DMS 273 (cell line): ENCODE data around the gene IGFBP7.

Experiments used
- DNase-seq: peaks from one replicate; lab custom pipeline; 2025; ENCODE audit not compliant: unreplicated experiment; lab: John Stamatoyannopoulos, UW

The IGFBP7 gene

DNA sequence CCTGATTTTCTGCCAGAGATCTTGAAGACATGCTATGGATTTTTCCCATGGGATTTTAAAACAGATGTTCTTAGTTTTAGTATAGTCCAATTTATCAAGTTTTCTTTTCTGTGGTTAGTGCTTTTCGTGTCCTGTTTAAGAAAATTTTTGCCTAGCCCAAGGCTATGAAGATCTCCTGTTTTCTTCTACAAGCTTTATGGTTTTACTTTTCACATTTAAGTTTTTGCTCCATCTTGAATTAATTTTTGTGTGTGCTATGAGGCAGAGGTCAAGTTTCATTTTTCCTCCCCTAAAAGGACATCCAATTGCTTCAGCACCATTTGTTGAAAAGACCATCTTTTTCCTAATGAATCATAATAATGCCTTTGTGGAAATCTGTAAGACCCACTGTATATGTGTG lies 65.9 kb downstream of the IGFBP7 start:
- no peak for DNase-seq

DNA sequence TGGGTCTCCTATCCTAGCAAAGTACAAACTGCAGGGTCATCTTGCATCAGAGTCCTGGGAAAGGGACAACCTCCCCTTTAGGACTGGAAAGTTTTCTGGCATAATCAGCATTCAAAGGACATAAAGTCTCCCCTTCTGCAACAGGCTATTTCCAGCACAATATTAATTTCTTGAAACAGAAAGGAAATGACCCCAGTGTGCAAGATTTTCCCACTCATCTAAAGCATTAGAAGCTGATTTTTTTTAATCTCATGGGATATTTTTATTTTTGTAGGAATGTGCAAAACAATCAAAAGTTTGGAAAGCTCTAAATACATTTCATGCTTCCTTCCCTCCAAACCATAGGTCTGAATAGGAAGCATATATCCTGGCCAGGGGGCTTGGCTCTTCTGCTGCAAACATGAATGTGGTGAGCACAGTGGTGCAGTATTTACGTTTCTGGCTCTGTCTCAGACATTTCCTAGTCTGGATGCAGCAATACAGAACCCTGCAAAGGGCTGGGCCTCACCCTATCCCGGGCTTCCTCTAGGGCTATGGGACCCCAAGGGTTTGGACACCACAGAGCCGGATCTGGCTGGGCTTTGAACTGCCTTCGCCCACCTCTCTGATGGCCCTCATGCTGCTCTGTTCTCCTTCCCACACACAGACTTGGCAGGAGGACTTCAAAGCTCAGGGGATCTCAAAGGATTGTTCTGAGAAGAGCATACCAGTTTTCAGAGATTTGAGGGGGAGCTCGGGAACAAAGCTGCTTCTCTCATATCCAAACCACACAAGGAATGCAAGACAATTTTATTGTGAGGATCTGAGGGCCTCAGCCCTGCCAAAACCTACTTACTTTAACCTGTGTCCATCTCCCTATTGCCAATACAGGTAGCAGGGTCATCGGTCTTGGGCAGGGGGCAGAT lies 66.6 kb downstream of the IGFBP7 start:
- peak; percentile 7 for DNase-seq

DNA sequence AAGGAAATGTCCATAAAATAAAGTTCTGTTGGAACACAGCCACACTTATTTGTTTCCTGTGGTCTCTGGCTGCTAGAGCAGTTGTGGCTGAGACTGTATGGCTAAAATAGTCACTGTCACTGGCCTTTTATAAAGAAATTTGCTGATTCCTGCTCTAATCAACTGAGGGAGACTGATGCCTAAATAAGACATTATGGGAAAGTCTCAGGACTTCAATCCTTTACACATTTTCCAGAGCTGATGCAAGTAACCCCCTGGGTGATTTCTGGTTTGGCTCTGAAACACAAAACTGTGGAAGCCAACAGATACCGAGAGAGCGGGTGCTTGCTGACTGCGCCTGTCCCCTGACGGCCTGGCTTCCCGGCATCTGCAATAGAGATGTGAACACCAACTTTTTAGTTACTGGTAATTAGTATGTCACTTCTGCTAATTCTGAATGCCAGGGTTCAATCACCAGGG lies 67.4 kb downstream of the IGFBP7 start:
- no peak for DNase-seq

DNA sequence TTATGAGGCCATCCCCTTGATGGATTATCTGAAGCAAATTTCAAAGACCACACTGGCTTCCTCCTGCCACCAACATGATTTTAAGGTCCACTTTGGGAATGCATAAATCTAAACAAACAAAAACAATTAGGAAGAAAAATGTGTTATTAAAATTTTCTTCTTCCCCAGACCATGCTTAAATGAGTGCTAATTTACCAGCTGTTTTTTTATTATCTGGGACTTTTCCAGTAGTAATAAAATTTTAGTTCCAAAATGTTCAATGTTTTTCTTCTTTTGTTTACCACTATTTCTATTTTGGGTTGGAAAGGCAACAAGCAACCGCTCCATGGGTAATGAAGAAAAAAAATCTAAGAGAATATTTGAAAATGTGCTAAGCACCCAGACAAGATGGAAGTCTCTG lies 69.2 kb downstream of the IGFBP7 start:
- DNase-seq = no peak

DNA sequence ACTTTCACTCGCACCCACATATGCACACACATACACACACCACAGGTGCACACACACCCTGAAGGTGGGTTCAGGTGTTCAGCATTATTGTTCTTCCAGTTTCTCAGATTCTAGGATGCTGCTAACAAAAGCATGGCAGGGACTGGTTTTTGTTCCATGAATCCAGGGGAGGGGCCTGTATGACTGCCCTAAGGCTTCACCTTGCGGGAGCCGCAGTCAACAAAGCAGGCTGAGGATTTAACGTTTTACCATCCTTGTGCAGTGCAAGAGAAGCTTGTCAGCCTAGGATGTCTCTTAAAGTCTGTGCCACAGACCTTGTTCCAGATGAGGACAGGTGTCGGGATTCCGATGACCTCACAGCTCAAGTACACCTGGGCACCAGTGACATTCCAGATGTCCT lies 69.7 kb downstream of the IGFBP7 start:
- no peak for DNase-seq

DNA sequence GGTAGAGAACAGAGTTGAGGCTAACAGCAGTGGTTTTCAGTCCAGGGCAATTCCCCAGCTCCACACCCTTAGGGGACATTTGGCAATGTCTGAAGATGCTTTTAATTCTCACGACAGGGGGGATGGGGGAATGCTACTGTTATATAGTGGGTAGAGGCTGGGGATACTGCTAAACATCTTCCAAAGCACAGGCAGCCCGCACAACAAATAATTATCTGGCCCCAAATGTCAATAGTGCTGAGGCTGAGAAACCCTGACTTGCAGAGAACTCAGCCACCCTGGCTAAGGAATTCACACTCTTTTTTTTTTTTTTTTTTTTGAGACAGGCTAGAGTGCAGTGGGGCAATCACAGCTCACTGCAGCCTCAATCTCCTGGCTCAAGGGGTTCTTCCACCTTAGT lies 70.8 kb downstream of the IGFBP7 start:
- DNase-seq = no peak

DNA sequence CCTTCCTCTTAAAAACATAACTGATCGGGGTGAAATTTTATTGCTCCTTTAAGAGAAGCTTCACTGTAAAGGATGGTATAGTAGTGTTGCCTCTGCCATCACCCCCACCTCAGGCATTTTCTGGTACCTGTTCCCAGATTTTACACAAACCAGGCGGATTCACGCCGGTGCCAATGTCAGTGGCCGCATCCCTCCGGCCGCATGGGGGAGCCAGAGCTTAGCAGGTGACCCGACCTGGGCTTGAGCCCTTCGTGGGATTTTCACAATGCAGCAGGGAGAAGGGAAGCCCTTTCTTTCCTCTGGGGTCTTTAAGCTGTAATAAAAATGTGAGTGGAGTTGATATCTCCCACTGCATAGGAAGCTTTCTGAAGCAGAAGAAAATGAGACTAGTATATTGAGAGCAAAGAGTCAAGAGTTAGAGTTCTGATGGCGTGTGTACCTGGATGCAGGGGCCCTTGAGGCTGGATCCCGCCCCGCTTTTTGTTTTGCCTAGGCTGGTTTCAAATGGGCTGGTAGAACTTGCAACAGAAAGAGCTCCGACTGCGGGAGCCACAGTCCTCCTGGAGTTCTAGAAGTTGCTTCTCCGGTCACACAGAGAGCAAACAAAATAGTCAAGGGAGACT lies 72.1 kb downstream of the IGFBP7 start:
- DNase-seq = peak; percentile 76

DNA sequence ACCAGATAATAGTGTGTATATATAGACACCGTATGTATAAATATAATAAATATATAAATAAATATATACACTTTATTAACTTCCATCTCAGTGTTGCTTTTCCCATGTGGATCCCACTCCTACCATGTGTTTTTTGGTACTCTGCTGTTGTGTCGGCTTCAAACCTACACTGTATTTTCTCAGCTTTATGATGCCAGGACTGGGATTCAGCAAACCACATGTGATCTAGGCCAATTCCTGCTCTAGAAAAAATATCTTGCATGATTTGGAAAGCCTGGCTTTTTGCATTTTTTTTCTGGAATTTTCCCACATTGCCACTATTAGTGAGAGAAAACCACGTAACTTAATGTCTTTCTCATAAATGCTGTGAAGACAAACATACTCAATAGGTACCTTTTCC lies 75.7 kb downstream of the IGFBP7 start:
- no peak for DNase-seq

DNA sequence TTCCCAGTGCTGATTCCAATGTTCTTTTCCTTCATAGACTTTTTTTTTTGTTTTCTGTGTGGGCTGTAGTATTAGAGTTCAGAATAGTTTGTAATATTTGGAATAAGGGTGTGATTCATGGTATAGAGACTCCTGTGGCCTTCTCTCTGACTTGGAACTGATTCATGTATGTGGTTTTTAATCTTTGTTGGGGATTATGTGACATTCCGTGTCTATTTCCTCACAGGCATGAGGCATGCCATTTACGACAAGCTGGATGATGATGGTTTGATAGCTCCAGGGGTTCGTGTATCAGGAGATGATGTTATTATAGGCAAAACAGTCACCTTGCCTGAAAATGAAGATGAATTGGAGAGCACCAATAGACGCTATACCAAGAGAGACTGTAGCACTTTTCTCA lies 87.1 kb downstream of the IGFBP7 start:
- DNase-seq = no peak

DNA sequence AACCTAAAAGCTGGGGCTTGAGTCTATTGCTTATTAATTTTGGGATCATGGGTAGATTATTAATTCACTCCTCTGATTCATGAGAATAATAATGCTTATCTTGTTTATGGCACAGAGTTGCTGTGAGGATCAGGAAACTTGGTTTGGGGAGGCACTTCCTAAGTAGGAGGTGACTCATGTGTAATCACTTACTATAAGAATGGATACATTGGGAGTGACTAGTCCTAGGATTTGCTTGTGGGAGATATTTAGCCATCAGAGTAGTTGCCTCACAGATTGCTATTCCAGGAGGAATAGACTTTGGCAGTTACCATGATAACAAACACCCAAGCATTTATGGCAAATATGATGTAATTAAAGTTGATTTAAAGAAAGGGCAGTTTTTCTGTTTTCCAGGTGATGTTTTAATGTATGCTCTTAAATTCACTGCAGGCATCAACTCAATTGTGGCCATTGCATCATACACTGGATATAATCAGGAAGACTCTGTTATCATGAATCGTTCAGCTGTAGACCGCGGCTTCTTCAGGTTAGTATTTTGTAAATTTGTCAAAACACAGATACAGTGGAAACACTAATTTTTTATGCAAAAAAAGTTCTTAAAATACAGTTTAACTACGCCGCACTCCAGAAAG lies 89.6 kb downstream of the IGFBP7 start:
- no peak for DNase-seq

DNA sequence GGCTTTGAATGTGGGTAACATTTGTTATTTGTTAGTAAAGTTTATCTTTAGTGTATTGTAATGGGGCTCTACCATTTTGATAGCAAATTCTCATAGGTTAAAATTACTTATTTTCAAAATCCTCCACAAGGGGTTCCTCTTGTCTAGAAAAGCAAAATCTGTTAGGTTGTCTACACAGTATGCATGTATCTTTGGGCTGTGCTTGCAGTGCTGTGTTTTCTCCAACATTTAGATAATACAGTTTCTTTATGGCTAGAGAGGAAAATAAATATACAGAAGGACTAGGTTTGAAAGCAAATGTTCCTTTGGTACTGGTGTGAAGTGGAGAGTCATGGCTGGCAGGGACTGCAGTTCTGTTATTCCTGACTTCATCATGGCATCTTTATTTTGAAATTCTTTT lies 91.2 kb downstream of the IGFBP7 start:
- no peak for DNase-seq

DNA sequence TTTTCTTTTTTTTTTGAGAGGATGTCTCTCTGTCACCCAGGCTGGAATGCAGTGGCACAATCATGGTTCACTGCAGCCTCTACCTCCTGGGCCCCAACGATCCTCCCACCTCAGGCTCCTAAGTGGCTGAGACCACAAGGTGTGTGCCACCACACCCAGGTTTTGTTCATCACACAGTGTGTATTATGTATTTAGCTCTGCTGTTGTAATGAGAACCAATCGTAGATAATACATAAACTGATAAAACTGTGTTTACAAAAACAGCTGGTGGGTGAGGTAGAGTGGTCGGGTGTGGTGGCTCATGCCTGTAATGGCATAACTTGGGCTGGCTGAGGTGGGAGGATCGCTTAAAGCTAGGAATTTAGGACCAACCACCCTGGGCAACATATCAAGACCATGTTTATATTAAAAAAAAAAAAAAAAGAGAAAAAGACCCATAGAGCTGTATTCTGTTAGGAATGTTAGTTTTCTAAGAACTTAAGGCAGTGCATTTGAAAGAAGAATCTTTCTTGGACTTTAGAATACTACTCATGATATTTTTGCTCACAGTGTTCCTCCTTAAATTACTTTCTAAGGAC lies 96.6 kb downstream of the IGFBP7 start:
- no peak for DNase-seq

DNA sequence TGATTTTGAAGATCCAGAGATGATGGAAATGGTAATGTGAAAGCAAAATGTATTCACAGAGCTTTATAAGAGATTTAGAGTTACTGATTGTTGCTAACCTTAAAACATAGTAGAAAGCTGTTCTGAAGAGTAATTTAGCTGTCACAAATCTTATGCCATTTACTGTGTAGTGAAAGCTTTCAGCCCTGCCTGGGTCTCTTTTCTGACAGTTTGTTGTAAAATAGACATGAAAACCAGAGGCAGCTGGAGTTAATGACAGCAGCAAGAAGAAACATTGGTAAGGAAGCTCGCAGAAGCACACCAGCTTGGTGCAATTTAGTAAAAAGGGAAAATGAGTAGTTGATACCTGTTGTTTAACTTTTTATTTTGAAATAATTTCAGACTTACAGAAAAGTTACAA lies 110.4 kb downstream of the IGFBP7 start:
- DNase-seq = no peak

DNA sequence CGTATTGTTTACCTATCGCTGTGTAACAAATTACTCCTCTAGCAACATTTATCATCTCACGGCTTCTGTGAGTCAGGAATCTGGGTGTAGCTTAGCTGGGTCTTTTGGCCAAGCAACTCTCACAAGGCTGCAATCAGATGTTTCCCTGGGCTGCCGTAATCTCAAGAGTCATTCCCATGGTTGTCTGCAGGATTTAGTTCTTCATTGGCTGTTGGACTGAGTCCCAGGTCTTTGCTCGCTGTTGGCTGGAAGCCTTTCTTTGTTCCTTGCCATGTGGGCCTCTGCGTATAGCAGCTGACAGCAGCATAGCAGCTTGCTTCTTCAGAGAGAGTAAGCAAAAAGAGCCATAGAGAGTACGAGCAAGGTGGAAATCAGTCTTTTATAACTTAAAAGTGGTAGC lies 114.7 kb downstream of the IGFBP7 start:
- peak; percentile 63 for DNase-seq

DNA sequence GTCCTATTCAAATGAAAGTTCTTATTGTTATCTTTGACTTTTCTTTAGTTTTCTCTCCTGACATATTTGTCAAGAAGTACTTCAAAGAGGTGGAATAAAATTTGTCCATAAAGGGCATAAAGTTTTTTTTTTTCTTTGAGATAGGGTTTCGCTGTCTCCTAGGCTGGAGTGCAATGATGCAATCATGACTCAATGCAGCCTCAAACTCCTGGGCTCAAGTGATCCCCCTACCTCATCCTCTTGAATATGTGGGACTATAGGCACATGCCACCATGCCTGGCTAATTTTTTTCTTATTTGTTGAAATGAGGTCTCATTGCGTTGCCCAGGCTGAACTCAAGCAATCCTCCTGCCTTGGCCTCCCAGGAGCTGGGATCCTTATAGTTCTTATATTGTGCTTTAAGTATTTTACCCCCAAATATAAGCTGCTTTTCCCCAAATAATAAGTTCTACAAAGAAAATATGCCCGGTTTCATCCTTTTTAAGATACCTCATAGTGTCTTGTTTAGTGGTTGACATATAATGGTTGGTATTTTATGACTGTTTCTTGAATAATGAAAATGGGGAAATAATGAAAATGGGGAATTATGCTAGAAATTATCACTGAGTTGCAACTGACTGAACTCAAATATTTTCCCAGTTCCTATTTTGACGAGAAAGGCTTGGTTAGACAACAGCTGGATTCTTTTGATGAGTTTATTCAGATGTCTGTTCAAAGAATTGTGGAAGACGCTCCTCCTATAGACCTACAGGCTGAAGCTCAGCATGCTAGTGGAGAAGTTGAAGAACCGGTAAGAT lies 119.9 kb downstream of the IGFBP7 start:
- no peak for DNase-seq

DNA sequence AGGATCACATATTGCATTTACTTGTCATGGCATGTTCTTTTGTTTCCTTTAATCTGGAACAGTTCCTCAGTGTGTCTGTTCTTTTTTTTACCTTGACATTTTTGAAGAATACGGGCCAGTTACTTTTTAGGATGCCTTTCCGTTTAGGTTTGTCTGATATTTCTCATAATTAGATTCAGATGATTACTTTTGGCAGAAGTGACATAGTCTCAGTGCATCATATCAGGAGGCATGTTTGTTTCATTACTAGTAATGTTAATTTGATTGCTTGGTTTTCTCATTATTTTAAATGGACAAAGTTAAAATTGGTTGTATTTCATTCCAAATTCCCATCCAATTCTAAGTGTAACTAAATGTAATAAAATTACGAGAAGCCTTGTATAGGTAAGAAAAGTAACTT lies 123.2 kb downstream of the IGFBP7 start:
- no peak for DNase-seq

DNA sequence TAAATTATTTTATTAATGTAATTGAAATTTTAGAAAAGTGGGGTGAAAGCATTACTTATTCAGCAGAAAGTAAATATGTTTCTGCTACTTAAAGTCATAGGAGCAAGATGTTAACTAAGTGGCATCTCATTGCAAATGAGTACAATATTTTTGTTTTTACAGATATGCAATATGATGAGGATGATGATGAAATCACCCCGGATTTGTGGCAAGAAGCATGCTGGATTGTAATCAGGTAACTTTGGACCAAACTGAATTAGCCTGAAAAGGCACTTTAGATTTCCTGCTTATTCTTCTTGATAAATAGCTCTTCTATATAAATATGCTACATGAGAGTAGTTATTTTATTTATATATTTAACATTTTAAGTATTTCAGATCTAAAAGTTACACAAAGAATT lies 124.0 kb downstream of the IGFBP7 start:
- DNase-seq = no peak

DNA sequence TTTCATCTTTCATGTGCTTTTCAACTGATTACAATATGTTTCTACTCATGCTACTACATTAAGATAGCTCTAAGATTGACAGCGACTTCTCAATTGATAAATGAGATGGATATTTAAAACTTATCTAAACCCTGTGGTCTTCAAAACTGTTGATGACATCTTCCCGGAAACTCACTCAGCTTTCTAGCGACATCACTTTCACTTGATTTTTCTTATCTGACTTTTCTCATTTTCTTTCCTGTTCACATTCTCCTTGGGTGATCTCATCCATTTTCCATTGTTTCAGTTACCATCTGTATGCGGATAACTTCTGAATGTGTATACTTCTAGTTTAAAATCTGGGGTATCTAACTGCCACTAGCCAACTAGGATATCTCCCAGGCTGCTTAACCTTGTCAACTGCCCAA lies 128.4 kb downstream of the IGFBP7 start:
- no peak for DNase-seq
